ENCODE results near the gene TTLL7. TPM values are rescaled to one million over a fixed set of nuclear protein-coding genes. Genes with fewer than 3 reads are reported as not detected.

Gene TTLL7
- total and polyA plus RNA-seq, 7 donors, result 1.1 to 13.0 (median 5.0) TPM

DNA sequence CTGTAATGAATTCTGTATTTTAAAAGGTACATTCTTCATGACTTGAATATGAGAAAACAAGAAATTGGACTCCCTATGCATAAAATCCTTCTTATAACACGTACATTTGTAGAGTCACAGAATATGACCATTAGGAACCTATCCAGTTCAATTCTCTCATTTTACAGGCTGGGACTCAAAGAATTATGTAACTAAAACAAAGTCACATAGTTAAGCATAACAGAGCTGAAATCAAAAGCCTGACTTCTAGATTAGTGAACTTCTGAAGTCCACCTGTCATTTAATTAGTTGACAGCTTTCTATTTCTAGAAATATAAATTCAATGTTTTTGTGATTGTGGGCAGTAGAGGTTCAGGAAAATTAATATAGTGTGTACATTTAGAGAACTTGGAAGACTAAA is 20.3 kb upstream of the TTLL7 start:
- DNase-seq (no peak), ATAC-seq (no peak)
- H3K4me1 ChIP-seq, result no peaks in the 10 kb centered on the region
- H3K27ac ChIP-seq, result no peak overlapping the region
- H3K9me3 ChIP-seq, result no peaks in the 10 kb centered on the region
- TF ChIP-seq, protein P1, sequence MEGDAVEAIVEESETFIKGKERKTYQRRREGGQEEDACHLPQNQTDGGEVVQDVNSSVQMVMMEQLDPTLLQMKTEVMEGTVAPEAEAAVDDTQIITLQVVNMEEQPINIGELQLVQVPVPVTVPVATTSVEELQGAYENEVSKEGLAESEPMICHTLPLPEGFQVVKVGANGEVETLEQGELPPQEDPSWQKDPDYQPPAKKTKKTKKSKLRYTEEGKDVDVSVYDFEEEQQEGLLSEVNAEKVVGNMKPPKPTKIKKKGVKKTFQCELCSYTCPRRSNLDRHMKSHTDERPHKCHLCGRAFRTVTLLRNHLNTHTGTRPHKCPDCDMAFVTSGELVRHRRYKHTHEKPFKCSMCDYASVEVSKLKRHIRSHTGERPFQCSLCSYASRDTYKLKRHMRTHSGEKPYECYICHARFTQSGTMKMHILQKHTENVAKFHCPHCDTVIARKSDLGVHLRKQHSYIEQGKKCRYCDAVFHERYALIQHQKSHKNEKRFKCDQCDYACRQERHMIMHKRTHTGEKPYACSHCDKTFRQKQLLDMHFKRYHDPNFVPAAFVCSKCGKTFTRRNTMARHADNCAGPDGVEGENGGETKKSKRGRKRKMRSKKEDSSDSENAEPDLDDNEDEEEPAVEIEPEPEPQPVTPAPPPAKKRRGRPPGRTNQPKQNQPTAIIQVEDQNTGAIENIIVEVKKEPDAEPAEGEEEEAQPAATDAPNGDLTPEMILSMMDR (IDR thresholded peaks at IDR 0.05), result no peak
- intact Hi-C loops (cut with DNase I), result no loop called here
- H3K4me3 ChIP-seq, result no peak overlapping the region
- 48 to 73% (median 61%) methylated on average over 1 of the region's 1 CpG for WGBS, 3 donors
- H3K27me3 ChIP-seq (ENCODE audit: insufficient read depth in 3 of 3, low read length in 2 of 3), result no peaks in the 10 kb centered on the region
- no peaks in the 10 kb centered on the region for H3K36me3 ChIP-seq (ENCODE audit: insufficient read depth in 1 of 2, low read depth in 1 of 2)

DNA sequence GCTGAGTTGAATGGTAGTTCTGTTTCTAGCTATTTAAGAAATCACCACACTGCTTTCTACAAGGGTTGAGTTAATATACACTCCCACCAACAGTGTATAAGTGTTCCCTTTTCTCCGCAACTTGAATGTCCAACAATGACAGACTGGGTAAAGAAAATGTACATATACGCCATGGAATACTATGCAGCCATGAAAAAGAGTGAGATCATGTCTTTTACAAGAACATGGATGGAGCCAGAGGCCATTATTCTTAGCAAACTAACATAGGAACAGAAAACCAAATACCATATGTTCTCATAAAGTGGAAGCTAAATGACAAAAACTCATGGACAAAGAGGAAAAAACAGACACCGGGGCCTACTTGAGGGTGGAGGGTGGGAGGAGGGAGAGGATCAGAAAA is 14.8 kb upstream of the TTLL7 start:
- Histone ChIP-seq H3K27me3 (ENCODE audit: insufficient read depth in 3 of 3, low read length in 2 of 3) (no peaks in the 10 kb centered on the region), H3K36me3 (ENCODE audit: insufficient read depth in 1 of 2, low read depth in 1 of 2) (no peaks in the 10 kb centered on the region), H3K4me1 (no peaks in the 10 kb centered on the region), H3K9me3 (no peaks in the 10 kb centered on the region), H3K4me3 (no peak overlapping the region), H3K27ac (no peak overlapping the region)
- DNase-seq, result no peak
- TF ChIP-seq, protein P1 (IDR thresholded peaks at IDR 0.05), result no peak
- no peak for ATAC-seq
- 90 to 95% (median 95%) methylated on average over 3 of the region's 3 CpGs for WGBS, 3 donors
- intact Hi-C loops (cut with DNase I), result loop anchor here in 1 of 2 donors (2.0 kb wide), 1 partner anchor 13 kb away; no protein-coding TSS in a partner anchor

DNA sequence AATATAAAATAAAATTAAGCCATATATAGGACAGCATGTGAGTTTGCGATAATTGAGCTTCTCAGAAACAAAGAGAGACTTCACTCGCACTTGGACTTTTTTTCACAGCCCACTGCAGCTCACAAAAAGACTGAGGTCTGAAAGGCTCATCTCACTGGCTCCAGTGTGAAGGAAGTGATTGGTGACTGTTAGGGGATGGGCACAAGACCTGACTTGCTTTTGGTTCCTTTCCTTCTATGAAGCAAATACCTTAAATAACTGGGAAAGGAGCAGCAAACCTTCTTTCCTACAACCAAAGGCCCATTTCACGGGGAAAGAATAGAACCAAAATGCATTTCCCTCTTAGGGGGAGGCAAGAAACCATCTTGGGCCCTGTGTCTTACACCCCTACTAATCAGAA is 13.1 kb upstream of the TTLL7 start:
- DNase-seq (no peak), ATAC-seq (no peak)
- no peaks in the 10 kb centered on the region for H3K9me3 ChIP-seq
- 89 to 94% (median 90%) methylated on average over 3 of the region's 3 CpGs for WGBS, 3 donors
- H3K27me3 ChIP-seq (ENCODE audit: insufficient read depth in 3 of 3, low read length in 2 of 3), result no peaks in the 10 kb centered on the region
- H3K27ac ChIP-seq, result no peak overlapping the region
- H3K4me3 ChIP-seq, result no peak overlapping the region
- no peaks in the 10 kb centered on the region for H3K4me1 ChIP-seq
- intact Hi-C loops (cut with DNase I), result loop anchor here in 1 of 2 donors (2.0 kb wide), 1 partner anchor 15 kb away; no protein-coding TSS in a partner anchor
- H3K36me3 ChIP-seq (ENCODE audit: insufficient read depth in 1 of 2, low read depth in 1 of 2), result no peaks in the 10 kb centered on the region
- TF ChIP-seq, protein P1 (IDR thresholded peaks at IDR 0.05), result no peak

DNA sequence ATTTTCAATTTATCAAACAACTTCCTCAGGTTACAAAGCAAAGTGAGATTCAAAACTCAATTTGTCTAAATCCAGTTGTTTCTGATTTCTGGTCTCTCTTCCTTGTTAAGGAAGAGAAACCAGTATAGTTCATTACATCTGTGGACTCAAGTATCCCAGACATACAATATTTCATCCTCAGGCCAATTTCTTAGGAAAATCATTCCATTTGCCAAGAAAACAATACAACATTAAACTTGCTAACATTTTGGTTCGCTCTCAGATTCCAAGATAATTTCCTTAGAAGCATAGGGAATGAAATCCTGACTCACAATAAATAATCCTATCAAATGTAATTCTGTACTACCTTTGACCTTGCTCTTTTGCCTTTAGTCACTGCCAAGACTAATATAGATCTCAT is 11.2 kb upstream of the TTLL7 start:
- H3K27ac ChIP-seq, result no peak overlapping the region
- no peak for ATAC-seq
- H3K36me3 ChIP-seq (ENCODE audit: insufficient read depth in 1 of 2, low read depth in 1 of 2), result no peaks in the 10 kb centered on the region
- WGBS, 3 donors, result 69 to 80% (median 74%) methylated on average over 1 of the region's 1 CpG
- no peaks in the 10 kb centered on the region for H3K27me3 ChIP-seq (ENCODE audit: insufficient read depth in 3 of 3, low read length in 2 of 3)
- TF ChIP-seq, protein P1 (IDR thresholded peaks at IDR 0.05), result no peak
- intact Hi-C loops (cut with DNase I), result no loop called here
- H3K4me3 ChIP-seq, result no peak overlapping the region
- H3K4me1 ChIP-seq, result no peaks in the 10 kb centered on the region
- H3K9me3 ChIP-seq, result no peaks in the 10 kb centered on the region
- no peak for DNase-seq

DNA sequence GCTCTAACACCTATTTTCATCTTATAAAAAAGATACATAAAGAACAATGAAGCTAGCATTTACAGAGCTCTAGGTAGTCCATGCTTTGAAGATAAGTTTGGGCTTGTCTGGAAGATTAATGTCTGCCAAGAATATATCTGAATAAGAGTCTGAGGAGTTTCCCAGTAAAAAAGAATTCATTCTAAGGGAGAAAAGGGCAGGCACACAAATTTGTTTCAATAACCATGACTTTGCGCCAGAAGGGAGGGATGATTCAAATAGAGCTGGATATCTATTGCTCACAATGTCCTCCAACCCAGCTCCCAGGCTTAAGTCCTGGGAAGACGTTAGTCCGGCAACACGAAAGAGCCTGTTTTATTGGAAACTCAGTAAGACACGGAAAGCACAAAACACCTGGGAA is 9.7 kb upstream of the TTLL7 start:
- Histone ChIP-seq H3K27ac (no peak overlapping the region), H3K27me3 (ENCODE audit: insufficient read depth in 3 of 3, low read length in 2 of 3) (no peaks in the 10 kb centered on the region), H3K9me3 (no peaks in the 10 kb centered on the region), H3K4me1 (no peaks in the 10 kb centered on the region), H3K36me3 (ENCODE audit: insufficient read depth in 1 of 2, low read depth in 1 of 2) (no peaks in the 10 kb centered on the region), H3K4me3 (no peak overlapping the region)
- 87 to 90% (median 88%) methylated on average over 5 of the region's 5 CpGs for WGBS, 3 donors
- no peak for DNase-seq
- intact Hi-C loops (cut with DNase I), result no loop called here
- no peak for ATAC-seq
- TF ChIP-seq, protein P1 (IDR thresholded peaks at IDR 0.05), result no peak

All from psoas muscle (tissue), 8 donors.